ENCODE results near the gene VTI1A.
"Not testable (repeated sequence)": the region's sequence is repeated elsewhere in the genome, so short reads cannot be mapped to it uniquely, and the experiment has no call there.

The VTI1A gene

DNA sequence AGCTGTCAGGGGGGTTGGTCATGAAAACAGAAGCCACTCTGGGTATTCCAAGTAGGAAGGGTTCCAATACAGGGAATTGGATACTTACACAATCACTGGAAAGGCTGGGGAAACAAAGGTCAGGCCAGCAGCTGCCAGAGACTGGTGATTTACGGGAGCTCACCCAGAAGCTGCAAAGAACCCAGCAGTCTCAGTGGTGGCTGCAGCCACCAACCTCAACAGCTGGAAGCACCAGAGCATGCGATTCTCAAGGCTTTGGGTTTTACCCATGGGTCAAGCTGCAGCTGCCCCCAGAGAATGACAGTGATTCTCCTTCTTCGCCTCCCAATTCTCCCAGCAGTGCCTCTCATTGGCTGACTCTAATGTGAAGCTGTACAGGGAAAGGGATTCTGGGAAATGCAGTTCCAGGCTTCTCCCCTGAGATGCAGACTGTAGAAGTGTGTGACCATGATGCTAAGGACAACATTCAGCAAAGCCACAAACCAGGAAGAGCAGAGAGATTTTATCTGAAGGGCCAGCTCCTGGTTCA, 395.9 kb downstream of the VTI1A start:
- FAIRE-seq = no peak

DNA sequence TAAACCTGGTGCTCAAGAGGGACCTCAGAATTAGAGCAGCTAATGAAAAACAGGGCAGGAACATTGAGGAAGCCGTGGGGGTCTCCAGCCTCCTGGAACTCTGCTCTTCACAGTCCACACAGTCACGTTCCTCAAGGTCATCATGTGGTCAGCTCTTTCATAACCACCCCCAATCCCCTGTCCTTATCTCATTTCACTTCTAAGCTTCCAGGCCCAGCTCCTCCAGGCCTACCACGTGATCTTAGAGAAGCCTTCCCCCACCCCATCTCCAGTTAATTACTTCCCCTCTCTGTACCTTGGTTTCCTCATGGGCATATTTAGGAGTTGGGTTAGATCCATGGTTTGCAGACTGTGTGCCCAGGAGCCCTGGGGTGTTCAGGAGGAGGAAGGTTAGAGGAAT, 396.6 kb downstream of the VTI1A start:
- FAIRE-seq = no peak

DNA sequence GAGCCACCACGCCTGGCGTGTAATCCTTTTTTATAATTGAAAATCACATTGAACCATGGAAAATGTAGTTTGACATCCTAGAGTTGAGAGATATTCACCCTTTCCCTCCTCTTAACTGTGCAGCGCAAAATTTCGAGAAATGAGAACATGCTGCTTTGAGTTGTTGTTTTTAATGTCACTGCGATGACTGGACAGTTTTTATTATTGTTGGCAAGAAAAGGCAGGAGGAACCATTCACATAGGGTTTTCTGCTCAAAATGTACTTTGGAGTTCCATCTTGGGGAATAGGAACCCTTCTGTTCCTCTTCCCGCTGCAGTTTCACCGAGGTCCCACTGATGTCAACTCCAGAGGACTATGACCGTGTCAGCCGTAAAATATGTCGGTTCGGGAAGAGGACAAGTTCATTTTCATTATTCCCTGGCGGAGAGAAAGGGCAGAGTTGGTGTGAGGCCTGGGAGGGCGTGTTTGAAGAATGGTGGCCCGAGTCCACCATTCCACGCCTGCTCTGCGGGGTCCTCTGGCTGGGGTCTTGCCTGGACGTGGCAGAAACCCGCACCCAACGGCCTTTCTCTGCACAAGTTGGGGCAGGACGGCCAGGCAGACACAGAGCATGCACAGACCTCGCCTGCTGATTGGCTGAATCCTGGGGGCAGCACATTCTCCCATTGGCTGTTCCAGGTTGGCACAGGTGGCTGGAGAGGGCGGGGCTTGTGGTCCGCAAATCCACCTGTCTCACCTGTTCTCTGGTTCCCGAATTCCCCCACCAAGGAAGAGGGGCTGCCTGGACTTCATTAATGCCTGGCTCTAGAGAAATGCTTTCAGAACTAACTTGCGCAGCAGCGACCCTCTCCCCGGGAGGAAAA, 397.9 kb downstream of the VTI1A start:
- no peak for FAIRE-seq

DNA sequence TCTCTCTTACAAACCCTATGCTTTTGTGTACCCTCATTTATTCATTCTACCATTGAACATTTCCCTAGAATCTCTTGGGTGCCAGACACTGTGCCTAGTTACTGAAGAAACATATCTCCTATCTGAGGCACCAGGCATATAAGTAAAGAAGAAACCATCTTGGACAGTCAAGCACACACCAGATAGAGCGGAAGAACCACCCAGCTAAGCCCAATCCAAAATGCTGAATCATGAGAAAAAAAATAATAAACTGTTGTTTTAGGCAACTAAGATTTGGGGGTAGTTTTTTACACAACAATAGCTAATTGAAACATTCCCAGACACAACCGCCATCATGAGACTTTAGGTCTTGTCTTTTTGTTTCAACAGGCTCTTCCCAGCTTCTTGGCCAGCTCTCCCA, 400.8 kb downstream of the VTI1A start:
- no peak for FAIRE-seq

DNA sequence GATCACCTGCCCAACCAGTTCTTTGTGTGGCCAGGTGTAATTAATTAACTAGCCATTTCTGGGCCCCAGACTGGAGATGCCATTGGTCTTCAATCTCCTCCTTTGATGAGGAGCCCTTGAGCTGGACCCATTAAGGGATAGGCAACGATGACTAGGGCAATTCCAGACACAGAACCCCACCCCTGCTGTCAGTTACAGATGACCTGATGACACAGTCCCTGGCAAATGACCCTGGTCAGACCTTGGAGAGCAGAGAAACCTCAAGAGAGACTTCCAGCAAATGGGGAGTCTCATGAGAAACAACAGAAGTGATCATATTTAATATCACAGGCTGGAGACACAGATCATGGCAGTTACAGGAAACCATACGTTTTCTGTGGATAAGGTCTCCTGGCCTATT, 401.2 kb downstream of the VTI1A start:
- FAIRE-seq = no peak

DNA sequence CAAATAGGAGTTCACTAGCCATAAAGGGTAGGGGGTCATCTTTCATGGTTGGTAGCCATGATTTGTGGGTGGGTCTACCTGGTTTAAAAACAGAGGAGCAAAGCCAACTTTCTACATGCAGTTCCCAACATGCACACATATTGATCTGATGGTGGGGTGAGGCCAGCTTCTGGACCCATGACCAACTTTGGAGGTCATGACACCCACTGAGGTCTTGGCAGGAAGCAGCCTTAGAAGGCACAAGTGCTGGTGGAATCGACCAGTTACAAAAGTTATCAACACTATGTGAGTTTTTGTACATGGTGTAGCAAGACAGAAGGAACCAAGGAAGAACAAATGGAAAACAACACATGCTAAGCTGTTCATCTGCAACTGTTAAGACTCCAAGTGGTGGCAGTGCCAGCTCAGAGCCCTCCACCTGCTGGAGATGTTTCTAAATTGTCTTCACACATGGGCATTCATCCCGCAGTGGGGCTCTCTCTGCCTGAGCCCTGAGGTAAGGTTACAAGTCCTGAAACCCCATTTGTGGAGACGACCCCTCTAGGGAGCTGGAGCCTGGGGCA, 401.9 kb downstream of the VTI1A start:
- no peak for FAIRE-seq

DNA sequence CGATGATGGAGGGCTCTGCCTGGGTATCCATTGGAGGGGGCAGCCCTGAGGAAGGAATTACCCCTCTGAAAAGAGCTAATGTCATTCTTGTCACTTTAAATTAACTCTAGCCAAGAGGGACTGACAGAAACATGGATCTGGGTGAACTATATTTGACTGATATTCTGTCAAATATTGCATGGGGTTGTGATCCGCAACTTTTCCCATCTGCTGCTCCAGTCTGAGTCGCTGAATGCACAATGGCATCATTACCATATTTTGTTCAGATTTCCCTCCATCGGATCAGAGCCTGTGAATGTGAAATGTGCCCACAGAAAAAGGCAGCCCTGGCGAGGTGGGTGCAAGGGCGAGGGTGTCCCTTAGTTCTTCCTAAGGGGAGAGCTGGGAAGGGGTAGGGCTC, 402.5 kb downstream of the VTI1A start:
- no peak for FAIRE-seq

DNA sequence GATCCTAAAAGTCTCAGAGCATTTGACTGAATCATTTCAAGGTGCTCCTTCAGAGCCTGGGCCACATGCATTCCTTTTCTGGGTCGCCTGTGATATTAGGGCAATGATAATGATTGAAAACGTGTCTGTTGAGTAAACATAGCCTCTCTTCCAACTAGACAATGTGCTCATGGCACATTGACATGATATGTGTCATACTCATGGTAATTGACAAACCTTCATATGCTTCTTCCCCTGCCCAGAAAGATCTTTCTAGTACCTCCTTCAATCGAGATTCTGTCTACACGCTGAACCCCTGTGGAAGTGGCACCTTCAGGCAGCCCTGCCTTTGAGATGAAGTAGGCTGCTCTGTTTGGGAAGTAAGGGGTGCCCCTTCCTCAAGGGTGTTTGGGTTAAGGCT, 404.2 kb downstream of the VTI1A start:
- no peak for FAIRE-seq

DNA sequence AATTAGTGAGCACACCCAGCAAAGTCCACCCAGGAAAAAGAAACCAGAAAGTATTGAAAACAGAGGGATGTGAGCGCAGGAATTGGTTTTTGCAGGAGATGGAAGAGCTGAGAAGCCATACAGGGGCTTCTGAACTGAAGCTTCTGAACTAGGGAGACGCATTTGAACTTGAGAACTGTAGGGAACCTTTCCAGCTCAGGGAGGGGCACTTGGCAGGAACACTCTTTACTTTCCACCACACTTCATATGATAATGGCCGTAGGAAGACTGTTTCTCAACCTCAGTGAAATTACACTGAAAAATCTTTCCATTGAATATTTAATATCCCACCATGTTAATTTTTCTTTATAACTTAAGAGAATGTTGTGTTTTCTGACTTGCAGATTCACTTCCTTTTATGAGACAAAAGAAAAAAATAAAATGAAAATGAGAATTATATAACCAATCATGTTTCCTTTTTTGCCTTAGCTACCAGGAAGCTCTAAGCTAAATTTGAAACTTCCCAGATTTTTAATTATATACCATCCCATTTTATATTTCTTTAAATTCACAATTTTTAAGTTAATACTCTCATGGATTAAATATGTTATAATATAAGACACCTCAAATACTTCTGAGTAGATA, 404.7 kb downstream of the VTI1A start:
- FAIRE-seq = no peak

DNA sequence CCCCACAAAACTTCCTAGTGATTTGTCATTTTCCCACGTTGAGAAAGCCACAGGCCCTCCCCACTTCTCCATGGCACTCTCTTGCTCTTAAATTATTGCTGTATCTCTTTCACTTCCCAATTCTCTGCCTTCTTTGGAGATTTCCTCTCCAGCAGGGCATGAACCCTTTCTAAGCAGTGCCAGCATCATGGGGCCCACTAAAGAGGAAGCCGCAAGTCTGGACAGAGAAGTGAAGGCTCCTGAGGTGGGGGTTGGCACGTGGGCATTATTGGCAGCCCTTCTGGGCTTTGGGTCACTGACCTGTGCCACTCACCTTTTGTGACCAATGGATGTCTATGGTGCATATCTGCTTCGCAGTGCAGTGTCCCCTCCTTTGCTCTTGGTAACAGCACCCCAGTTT, 405.3 kb downstream of the VTI1A start:
- no peak for FAIRE-seq

DNA sequence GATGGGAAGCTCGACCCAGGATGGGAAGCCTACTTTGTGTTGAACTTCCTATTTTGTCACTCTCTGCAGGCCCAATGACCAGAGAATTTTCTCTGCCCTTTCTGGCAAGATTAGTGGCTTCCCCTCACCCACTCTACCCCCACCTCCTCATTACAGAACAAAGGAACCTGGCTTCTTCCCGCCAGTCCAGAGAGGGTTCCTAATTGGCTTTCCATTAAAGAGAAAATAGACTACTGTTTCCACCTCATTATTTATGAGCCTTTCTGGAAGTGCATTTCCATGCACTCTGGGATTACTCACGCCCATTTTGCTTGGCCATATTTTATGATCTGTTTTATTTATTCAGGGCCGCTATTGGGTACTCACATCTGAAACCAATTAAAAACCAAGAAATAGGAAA, 408.1 kb downstream of the VTI1A start:
- no peak for FAIRE-seq

DNA sequence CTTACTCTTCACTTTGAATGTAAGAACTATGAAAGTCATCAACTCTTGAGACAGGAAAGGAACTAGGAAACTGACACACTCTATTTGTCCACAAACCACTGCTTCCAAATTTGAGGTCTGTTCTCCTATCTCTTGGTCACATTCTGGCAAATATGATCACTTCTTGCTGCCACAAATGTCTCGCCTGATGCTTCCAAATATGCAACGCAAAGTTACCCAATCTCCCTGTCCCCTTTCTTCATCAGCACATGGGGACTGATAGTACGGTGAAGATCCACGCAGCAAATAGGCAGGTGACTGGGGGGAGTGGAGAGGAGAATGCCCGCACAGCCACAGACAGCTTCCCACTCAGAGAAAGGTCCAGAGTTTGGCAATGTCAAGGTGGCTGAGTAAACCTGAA, 410.5 kb downstream of the VTI1A start:
- FAIRE-seq = no peak

DNA sequence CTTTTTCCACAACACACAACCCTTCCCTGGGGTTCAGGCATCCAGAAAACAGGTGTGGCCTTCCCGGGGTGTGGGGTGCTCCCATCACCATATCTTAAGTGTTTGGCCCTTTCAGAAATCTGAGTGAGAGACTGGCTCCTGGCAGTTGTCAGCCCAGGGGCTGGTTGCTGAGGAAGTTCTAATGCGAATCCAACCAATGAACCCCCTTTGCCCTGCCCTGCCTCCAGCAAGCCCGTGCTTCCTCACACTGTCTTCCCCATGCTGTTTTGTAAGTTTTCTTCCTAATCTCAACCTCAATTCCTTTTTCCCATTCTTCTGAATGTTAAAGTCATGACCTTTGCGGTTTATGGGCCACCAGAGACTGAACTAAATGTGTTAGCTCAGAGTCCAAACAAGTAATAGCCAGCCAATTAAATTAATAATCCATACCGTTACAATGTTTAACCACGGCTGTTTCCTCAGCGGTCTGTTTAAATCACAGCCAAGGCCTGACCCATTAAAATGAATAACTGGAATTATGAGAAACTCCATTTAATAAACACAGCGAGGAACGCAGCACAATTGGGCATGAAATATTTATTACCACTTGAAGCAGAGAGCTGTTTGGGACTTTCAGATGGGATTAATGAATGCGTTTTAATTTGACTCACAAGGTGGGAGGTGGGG, 412.1 kb downstream of the VTI1A start:
- FAIRE-seq = no peak

DNA sequence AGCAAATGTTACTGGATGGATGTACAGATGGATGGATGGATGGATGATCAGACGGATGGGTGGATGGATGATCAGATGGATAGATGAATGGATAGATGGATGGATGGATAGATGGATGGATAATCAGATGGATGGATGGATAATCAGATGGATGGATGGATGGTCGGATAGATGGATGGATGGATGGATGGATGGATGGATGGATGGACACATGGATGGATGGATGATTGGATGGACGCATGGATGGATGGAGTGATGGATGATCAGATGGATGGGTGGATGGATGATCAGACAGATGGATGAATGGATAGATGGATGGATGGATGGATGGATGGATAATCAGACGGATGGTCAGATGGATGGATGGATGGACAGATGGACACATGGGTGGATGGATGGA, 412.8 kb downstream of the VTI1A start:
- no peak for FAIRE-seq

DNA sequence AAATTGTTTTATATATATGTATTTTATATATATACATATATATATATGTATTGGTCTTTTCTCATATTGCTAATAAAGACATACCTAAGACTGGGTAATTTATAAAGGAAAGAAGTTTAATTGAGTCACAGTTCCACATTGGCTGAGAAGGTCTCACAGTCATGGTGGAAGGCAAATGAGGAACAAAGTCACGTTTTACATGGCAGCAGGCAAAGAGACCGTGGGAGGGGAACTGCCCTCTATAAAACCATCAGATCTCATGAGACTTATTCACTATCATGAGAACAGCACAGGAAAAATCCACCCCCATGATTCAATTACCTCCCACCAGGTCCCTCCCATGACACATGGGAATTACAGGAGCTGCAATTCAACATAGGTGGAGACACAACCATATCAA, 416.4 kb downstream of the VTI1A start:
- FAIRE-seq = not testable (repeated sequence)
